UCSD-AML1 (cell line): Measurements from ENCODE around the gene FARP1.
A peak's percentile ranks its signal among the peaks of the same experiment; 100 is the strongest.

Source experiments
- DNase-seq: peaks from one replicate; lab custom pipeline; 2025; ENCODE audit not compliant: unreplicated experiment; lab: John Stamatoyannopoulos, UW

The FARP1 gene

GRCh38 chr13:98327371-98328270 lies 184.7 kb downstream of the FARP1 start:
- no peak for DNase-seq

GRCh38 chr13:98328511-98328910 lies 185.6 kb downstream of the FARP1 start:
- DNase-seq = no peak

- DNase-seq = no peak
Observed at GRCh38 chr13:98332222-98332621, 189.3 kb downstream of the FARP1 start.

DNA sequence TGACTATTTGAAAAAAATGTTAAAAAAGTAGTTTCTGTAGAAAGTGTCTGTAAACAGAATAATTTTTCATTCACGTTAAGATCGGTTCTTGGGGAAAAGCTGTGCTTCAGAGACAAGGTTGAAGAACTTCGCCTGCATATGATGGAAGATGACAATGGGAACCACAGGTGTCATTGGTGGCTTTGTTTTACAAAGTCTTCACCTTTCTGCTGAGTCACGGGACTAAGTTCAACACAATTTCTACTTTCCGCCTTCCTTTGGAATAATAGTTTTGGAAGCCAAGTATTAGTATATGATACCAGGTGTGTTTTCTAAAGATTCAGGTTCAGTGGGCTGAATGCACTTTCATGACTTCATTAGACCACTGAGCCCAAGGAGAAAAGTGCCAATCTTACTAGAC lies 189.8 kb downstream of the FARP1 start:
- DNase-seq = no peak

GRCh38 chr13:98333486-98333885 lies 190.6 kb downstream of the FARP1 start:
- DNase-seq = no peak

DNA sequence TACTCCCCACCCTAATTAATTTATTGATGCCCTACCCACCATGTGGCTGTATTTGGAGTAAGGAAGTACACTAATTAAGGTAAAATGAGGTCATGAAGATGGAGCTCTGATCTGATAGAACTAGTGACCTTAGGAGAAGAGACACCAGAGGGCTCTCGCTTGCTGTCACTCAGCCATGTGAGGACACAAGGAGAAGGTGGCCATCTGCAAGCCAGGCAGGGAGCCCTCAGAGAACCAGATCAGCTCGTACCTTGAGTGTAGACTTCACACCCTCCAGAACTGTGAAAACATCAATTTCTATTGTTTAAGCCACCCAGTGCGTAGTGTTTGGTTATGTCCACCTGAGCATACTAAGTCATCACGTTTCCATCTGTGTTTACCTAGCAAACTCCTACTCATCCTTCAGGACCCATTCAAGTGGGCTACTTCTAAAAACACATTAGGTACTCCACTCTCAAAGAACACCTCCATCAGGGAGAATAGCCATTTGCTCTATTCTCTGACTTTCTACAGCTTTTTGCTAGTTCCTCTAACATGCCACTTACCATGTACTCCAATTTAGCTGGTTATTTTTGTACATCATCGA lies 191.8 kb downstream of the FARP1 start:
- no peak for DNase-seq

DNA sequence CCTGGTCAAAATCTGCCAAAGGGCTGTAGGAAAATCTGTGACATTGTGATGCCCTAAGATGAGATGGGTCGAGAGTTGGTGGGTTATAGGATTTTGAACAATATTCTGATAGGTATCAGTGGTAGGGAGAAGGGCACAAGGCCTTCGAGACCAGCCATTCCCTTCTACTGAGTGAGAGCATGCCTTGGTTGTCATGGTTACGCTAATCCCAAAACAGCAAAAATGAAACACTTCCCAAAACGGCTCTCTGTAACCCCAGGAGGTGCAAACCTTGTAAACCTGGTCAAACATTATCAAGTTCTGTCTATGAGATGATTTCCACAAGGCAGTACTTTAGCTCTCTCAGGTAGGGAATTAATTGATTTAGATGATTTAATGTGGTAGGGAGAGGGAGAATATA lies 192.8 kb downstream of the FARP1 start:
- no peak for DNase-seq

GRCh38 chr13:98338310-98338709 lies 195.4 kb downstream of the FARP1 start:
- DNase-seq = no peak

DNA sequence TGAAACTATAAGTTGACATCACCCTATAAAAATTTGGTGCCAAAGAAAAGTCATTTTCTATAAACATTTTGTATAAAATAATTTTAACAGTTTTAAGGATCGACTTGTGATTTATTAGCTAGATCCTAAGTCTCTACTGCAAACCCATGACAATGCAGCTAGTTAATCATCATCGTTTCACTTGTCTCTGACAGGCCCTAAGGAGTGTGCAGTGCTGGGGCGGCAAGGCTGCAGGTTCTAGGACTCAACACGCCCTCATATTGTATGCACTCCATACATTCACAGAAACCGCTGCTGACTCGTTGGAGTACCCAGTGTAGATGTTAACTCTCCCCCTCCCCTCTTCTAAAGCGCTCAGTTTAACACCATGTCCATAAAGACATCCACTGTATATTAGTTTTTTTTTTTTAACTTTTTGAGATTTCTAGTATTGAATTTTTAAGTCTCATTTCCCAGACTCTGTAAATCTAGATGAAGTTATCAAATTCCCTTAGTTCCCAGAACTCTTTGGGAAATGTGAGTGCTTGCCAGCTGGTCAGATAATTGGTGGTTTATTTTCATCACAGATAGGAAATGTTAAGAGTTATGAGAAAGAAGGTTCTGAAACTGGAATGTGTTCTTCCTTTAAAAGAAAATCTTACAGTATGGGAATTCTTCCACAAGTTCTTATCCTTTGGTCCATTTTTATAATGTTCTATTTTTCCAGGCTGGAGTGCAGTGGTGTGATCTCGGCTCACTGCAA lies 197.0 kb downstream of the FARP1 start:
- no peak for DNase-seq

- DNase-seq = no peak
Observed at GRCh38 chr13:98342953-98343352, 200.1 kb downstream of the FARP1 start.

DNA sequence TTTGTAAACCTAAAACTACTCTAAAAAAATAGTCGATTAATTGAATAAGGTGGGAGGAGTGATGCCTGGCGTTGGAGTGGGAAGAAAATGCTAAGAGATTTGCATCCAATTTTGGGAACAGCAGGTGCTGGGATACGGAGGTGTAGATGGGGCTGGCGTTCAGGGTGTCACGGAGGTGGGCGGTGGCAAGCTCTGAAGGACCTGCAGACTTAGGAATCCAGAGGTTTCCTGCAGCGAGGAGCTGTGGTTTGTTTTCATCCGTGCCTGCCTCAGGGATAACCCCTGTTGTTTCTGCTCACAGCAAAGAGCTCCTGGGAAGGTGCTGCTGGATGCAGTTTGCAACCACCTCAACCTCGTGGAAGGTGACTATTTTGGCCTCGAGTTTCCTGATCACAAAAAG lies 200.6 kb downstream of the FARP1 start:
- DNase-seq = no peak

GRCh38 chr13:98344392-98344791 lies 201.5 kb downstream of the FARP1 start:
- no peak for DNase-seq

GRCh38 chr13:98345107-98345935 lies 202.4 kb downstream of the FARP1 start:
- no peak for DNase-seq

DNA sequence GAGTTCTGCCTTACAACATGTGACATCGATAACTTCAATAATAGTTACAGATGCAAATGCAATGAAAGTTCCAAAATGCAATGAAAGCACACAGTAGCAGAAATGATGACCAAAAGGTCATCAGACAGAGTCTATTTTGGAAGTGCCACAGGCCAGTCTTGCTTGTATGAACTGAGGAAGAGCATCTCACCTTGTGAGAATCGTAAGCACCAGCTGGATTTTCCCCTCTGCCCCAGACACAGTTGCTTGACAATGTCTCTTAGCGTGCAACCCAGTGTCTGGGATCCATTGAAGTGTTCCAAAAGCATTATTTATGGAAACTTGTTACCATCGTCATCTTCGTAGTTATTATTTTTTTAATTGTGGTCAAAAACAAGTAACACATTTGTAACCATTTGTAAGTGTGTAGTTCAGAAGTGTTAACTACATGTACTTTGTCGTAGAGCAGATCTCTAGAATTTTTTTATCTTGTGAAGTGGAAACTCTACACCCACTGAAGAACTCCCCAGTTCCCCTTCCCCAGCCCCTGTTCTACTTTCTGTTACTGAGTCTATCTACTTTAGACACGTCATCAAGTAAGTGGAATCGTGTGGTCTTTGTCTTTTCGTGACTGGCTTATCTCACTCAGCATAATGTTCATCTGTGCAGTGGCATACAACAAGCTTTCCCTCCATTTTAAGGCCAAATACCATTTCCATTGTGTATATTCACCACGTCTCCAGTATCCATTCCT lies 204.2 kb downstream of the FARP1 start:
- DNase-seq = no peak

DNA sequence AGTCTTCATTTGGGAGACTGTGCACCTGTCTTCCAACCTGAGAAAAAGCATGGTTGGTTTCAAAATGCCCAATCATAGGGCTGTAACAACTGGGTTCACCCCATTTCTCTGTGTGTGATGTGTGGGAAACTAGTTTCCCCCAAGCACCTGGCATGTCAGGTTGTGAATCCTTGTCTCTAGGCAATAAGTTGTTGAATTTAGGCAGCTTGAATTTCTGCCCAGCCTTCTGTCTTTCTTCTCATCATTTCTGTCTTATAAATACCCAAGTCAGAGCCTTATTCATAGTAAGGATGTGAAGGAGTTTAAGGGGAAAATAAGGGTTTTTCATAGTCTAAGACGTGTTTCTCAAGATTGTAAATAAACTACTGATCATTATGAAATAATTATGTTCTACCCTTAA lies 204.9 kb downstream of the FARP1 start:
- no peak for DNase-seq

- no peak for DNase-seq
Observed at GRCh38 chr13:98348466-98349200, 205.7 kb downstream of the FARP1 start.

- DNase-seq = peak; percentile 16
Observed at GRCh38 chr13:98349731-98350305, 206.9 kb downstream of the FARP1 start.

DNA sequence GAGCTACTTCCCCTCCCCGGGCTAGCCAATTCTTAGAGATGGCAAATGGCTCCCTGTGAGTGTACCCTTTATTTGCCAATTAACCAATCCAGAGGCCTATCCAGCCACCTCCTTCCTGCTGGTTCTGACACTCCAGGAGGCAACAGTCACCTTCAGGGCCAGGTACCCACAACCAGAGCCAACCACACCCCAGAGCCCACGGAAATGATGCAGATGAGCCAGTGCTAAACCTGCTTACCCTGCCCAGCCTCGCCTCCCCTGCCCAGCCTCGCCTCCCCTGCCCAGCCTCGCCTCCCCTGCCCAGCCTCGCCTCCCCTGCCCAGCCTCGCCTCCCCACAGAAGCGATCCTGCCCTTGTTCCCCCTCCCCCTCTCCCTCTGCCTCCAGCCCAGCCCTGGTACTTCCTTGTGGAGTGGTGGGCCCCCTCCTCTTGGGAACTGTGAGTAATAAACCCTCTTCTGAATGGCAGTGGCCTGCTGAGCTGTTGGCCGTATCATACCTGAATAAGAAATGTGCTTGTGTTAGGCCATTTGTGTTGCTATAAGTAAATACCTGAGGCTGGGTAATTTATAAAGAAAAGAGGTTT lies 207.9 kb downstream of the FARP1 start:
- DNase-seq = no peak

DNA sequence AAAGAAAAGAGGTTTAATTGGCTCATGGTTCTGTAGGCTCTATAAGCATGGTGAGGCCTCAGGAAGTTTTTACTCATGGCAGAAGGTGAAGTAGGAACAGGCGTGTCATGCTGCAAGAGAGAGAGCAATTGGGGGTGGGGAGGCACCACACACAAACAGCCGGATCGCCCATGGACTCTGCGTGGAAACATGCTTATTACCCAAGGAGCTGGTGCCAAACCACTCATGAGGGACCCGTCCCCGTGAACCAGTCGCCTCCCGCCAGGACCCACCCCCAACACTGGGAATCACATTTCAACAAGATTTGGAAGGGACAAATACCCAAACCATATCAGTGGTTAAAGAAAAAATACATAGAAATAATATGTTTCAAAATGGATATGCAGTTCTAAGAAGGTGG lies 208.7 kb downstream of the FARP1 start:
- no peak for DNase-seq
